ENCODE measurements around the gene TMBIM4.

Gene TMBIM4

DNA sequence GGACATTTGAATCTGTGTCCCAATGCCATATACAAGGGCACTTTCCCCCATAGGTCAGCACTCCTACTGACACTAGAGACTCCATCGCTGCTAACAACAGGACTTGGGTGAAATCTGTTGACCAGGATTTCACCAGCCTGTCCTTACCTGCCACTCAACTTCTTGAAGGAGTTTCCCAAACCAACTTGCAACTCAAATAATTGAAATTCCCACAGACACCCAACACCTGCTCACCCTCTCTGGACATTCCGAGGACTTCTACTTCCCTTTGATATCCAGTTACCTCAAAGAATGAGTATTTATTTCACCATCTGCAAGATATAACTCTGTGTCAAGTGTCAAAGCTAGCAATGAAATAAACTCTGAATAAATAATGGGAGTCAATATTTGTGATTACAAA lies 83.8 kb downstream of the TMBIM4 start:
- DNase-seq, result no peak
